Immature natural killer cell (primary cell): ENCODE measurements around the gene PLD1. TPM values are rescaled to one million over a fixed set of nuclear protein-coding genes. Genes with fewer than 3 reads are reported as not detected.
A peak's percentile ranks its signal among the peaks of the same experiment; 100 is the strongest.

Experiments used
- DNase-seq, 3 donors: peaks; one replicate each; pipeline ENCODE4 v3.0.0; 2022; ENCODE audit warnings: mixed read lengths in 1 of 3
- H3K27ac Mint-ChIP-seq, 6 donors: one replicate each; pipeline ENCODE4 v1.8.0; 2020; ENCODE audit warnings: mixed read lengths in 6 of 6, mild to moderate bottlenecking in 5 of 6, inconsistent platforms in 4 of 6, moderate library complexity in 3 of 6
- H3K27me3 Mint-ChIP-seq, 3 donors: one replicate each; pipeline ENCODE4 v1.8.0; 2020 to 2021; ENCODE audit warnings: low read depth in 3 of 3, mild to moderate bottlenecking in 3 of 3, mixed read lengths in 3 of 3, moderate library complexity in 3 of 3, inconsistent platforms in 1 of 3
- H3K36me3 Mint-ChIP-seq, 3 donors: one replicate each; pipeline ENCODE4 v1.8.0; 2020; ENCODE audit warnings: mixed read lengths in 3 of 3, inconsistent platforms in 2 of 3, mild to moderate bottlenecking in 2 of 3
- H3K4me1 Mint-ChIP-seq, 2 donors: one replicate each; pipeline ENCODE4 v1.8.0; 2020; ENCODE audit warnings: inconsistent platforms in 2 of 2, mild to moderate bottlenecking in 2 of 2, mixed read lengths in 2 of 2, moderate library complexity in 1 of 2
- H3K4me3 Mint-ChIP-seq, 5 donors: one replicate each; pipeline ENCODE4 v1.8.0; 2020; ENCODE audit warnings: mild to moderate bottlenecking in 5 of 5, mixed read lengths in 5 of 5, inconsistent platforms in 3 of 5, moderate library complexity in 3 of 5
- H3K9me3 Mint-ChIP-seq, 6 donors: one replicate each; pipeline ENCODE4 v1.8.0; 2020; ENCODE audit warnings: mild to moderate bottlenecking in 6 of 6, mixed read lengths in 6 of 6, inconsistent platforms in 4 of 6, moderate library complexity in 3 of 6
- polyA plus RNA-seq, 3 donors: library from polyadenylated mRNA; unstranded; fragments of 300-500 nt; fragmentation: Illumina TruSeq; gene quantifications; one replicate each; pipeline ENCODE4 v1.2.3, GENCODE V29; 2021

PLD1 gene
- polyA plus RNA-seq, 3 donors from 2014 or later, result 3.8 to 7.2 TPM; not detected in 1

DNA sequence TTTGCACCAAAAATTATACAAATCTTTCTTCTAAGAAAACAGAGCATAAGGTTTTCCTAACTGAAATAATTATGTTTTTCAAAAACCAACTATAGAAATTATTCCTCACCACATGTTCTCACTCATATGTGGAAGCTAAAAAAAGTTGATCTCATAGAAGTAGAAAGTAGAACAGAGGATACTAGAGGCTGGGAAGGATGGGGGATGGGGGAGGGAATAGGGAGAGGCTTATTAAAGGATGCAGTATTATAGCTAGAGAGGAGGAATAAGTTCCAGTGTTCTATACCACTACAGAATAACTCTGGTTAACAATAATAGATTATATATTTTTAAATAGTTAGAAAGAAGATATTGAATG is 20.2 kb upstream of the PLD1 start:
- Mint-ChIP-seq H3K4me3 (no peak overlapping the region), H3K27me3 (peaks cover 1 to 4% (median 4%) of the 10 kb centered on the region in 3 donors), H3K9me3 (no peaks in the 10 kb centered on the region), H3K4me1 (peaks cover 14 to 24% of the 10 kb centered on the region in 2 donors), H3K27ac (no peak overlapping the region), H3K36me3 (no peaks in the 10 kb centered on the region)
- DNase-seq, result no peak

DNA sequence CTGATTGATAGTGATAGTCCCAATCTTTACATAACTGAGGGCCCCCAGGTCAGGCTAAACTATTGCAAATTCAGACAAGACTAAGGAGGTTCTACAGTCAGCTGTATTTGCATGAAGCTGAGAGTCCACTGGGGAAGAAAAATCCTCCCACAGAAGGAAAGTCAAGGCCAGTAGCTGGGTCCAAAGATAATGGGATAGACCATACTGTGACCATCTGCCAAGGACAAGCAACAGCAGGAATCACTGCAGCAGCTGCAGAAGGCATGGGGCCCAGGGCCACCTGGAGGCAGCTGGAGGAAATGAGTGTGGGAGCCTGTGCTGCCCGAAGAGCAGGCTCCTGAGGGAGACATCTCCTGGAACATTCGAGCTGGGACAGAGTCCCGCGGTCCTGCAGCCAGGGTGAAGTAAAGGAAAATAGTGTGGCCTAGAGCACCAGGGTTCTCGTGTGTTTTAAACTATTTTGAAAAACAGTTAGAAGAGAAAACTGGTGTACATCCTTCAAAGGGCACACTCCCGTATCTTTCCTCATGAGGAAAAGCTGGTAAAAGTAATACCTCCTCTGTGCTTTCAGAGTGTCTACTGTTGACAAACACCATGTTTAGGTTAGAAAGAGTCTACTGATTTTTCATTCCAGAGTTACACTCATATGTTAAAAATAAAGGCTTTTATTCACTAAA is 19.7 kb upstream of the PLD1 start:
- DNase-seq, result peak in 1 of 3 donors; percentile 12
- no peak overlapping the region for H3K4me3 Mint-ChIP-seq
- no peaks in the 10 kb centered on the region for H3K9me3 Mint-ChIP-seq
- H3K27ac Mint-ChIP-seq, result no peak overlapping the region
- peaks cover 14 to 24% of the 10 kb centered on the region in 2 donors for H3K4me1 Mint-ChIP-seq
- H3K36me3 Mint-ChIP-seq, result no peaks in the 10 kb centered on the region
- peaks cover 1 to 4% (median 4%) of the 10 kb centered on the region in 3 donors for H3K27me3 Mint-ChIP-seq

GRCh38 chr3:171828902-171829770 is 18.9 kb upstream of the PLD1 start:
- no peaks in the 10 kb centered on the region for H3K36me3 Mint-ChIP-seq
- peaks cover 3 to 7% (median 4%) of the 10 kb centered on the region in 3 donors for H3K27me3 Mint-ChIP-seq
- no peak for DNase-seq
- H3K27ac Mint-ChIP-seq, result no peak overlapping the region
- H3K4me1 Mint-ChIP-seq, result peaks cover 14 to 24% of the 10 kb centered on the region in 2 donors
- H3K4me3 Mint-ChIP-seq, result no peak overlapping the region
- H3K9me3 Mint-ChIP-seq, result no peaks in the 10 kb centered on the region

- Mint-ChIP-seq H3K9me3 (no peaks in the 10 kb centered on the region), H3K4me1 (peaks cover 14 to 24% of the 10 kb centered on the region in 2 donors), H3K27me3 (peaks cover 3 to 10% (median 4%) of the 10 kb centered on the region in 3 donors), H3K27ac (peak overlapping the region in 3 of 6 donors; percentile 24 to 32 (median 31)), H3K36me3 (peaks cover 0 to 4% (median 0%) of the 10 kb centered on the region in 3 donors), H3K4me3 (peak overlapping the region in 3 of 5 donors; percentile 37 to 67 (median 65))
- no peak for DNase-seq
These were observed 17.7 kb upstream of the PLD1 start for GRCh38 chr3:171827836-171828458.

- peaks cover 0 to 5% (median 0%) of the 10 kb centered on the region in 3 donors for H3K36me3 Mint-ChIP-seq
- no peak for DNase-seq
- no peaks in the 10 kb centered on the region for H3K9me3 Mint-ChIP-seq
- H3K27me3 Mint-ChIP-seq, result peaks cover 3 to 9% (median 4%) of the 10 kb centered on the region in 3 donors
- peak overlapping the region in 2 of 6 donors; percentile 4 to 62 for H3K27ac Mint-ChIP-seq
- H3K4me3 Mint-ChIP-seq, result peak overlapping the region in 1 of 5 donors; percentile 67
- peaks cover 14 to 24% of the 10 kb centered on the region in 2 donors for H3K4me1 Mint-ChIP-seq
These were observed 17.1 kb upstream of the PLD1 start for GRCh38 chr3:171827385-171827784.

- Mint-ChIP-seq H3K36me3 (peaks cover 0 to 5% (median 0%) of the 10 kb centered on the region in 3 donors), H3K4me1 (peaks cover 14 to 24% of the 10 kb centered on the region in 2 donors), H3K27me3 (peaks cover 3 to 9% (median 5%) of the 10 kb centered on the region in 3 donors), H3K27ac (no peak overlapping the region), H3K9me3 (no peaks in the 10 kb centered on the region), H3K4me3 (no peak overlapping the region)
- no peak for DNase-seq
These were observed 15.0 kb upstream of the PLD1 start for GRCh38 chr3:171825222-171825828.

GRCh38 chr3:171824824-171825221 is 14.5 kb upstream of the PLD1 start:
- Mint-ChIP-seq H3K4me1 (peaks cover 14 to 24% of the 10 kb centered on the region in 2 donors), H3K36me3 (peaks cover 0 to 5% (median 0%) of the 10 kb centered on the region in 3 donors), H3K9me3 (no peaks in the 10 kb centered on the region), H3K27me3 (peaks cover 3 to 8% (median 5%) of the 10 kb centered on the region in 3 donors), H3K27ac (no peak overlapping the region), H3K4me3 (no peak overlapping the region)
- DNase-seq, result no peak

GRCh38 chr3:171824116-171824515 is 13.8 kb upstream of the PLD1 start:
- no peak for DNase-seq
- Mint-ChIP-seq H3K4me1 (peaks cover 14 to 24% of the 10 kb centered on the region in 2 donors), H3K4me3 (no peak overlapping the region), H3K27me3 (peaks cover 3 to 8% (median 5%) of the 10 kb centered on the region in 3 donors), H3K36me3 (peaks cover 0 to 5% (median 0%) of the 10 kb centered on the region in 3 donors), H3K9me3 (no peaks in the 10 kb centered on the region), H3K27ac (no peak overlapping the region)

GRCh38 chr3:171822431-171823106 is 12.3 kb upstream of the PLD1 start:
- H3K4me1 Mint-ChIP-seq, result peaks cover 7 to 12% of the 10 kb centered on the region in 2 donors
- peaks cover 0 to 5% (median 0%) of the 10 kb centered on the region in 3 donors for H3K36me3 Mint-ChIP-seq
- H3K27ac Mint-ChIP-seq, result no peak overlapping the region
- DNase-seq, result no peak
- H3K27me3 Mint-ChIP-seq, result peaks cover 2 to 8% (median 3%) of the 10 kb centered on the region in 3 donors
- H3K9me3 Mint-ChIP-seq, result no peaks in the 10 kb centered on the region
- no peak overlapping the region for H3K4me3 Mint-ChIP-seq

DNA sequence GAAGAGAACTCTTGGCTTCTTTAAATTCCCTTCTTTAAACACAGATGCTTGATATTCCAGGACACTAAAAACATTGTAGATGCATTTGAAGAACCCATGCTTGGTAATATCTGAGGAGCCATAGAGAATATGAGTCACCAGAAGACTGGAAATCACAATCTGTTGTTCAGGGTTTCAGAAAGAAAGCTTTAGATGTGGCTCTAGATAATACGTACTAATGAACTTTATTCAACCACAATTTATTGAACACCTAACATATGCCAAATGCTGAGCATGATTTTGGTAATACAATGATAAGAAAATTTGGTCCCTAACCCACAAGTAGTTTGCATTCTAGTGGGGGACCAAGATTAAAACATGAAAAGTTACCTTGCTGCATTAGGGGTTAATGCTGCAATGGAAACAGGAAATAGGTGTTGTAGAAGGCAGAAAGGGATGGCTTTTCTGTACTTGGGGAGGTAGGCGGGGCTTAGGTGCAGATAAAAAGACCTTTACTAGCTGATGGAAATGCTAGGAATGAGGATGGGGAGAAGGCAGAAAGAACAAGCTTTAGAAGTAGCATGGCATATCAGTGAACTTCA is 11.6 kb upstream of the PLD1 start:
- H3K4me3 Mint-ChIP-seq, result no peak overlapping the region
- peaks cover 2 to 8% (median 2%) of the 10 kb centered on the region in 3 donors for H3K27me3 Mint-ChIP-seq
- no peak for DNase-seq
- H3K36me3 Mint-ChIP-seq, result peaks cover 0 to 5% (median 0%) of the 10 kb centered on the region in 3 donors
- peaks cover 3 to 6% of the 10 kb centered on the region in 2 donors for H3K4me1 Mint-ChIP-seq
- no peaks in the 10 kb centered on the region for H3K9me3 Mint-ChIP-seq
- no peak overlapping the region for H3K27ac Mint-ChIP-seq

DNA sequence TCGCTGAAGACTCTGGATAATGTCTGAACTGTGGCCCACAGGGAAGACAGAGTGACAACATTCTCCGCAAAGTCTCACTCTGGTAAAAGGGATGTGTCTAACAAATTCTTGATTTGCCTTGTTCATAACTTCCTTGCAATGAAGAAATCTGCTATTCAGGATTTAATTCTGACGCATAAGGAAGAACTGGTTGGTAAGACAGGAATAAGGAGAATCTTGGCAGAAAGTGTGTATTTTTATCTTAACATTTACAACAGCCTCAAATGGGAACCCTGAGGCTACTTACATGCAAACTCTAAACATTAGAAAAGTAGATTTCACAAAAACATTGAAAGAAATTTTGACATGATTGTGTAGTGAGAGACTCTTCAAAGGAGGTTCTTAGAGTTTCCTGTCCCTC is 10.8 kb upstream of the PLD1 start:
- H3K4me1 Mint-ChIP-seq, result no peaks in the 10 kb centered on the region
- H3K4me3 Mint-ChIP-seq, result no peak overlapping the region
- peaks cover 0 to 5% (median 0%) of the 10 kb centered on the region in 3 donors for H3K36me3 Mint-ChIP-seq
- H3K27ac Mint-ChIP-seq, result no peak overlapping the region
- no peaks in the 10 kb centered on the region for H3K9me3 Mint-ChIP-seq
- peaks cover 2 to 8% (median 2%) of the 10 kb centered on the region in 3 donors for H3K27me3 Mint-ChIP-seq
- no peak for DNase-seq

- Mint-ChIP-seq H3K4me3 (no peak overlapping the region), H3K36me3 (no peaks in the 10 kb centered on the region), H3K27ac (no peak overlapping the region), H3K4me1 (peaks cover 11 to 16% of the 10 kb centered on the region in 2 donors), H3K9me3 (no peaks in the 10 kb centered on the region), H3K27me3 (peaks cover 0 to 10% (median 0%) of the 10 kb centered on the region in 3 donors)
- no peak for DNase-seq
These were observed 7.0 kb upstream of the PLD1 start for GRCh38 chr3:171817074-171817800.
